Ecto neural progenitor cell (in vitro differentiated cells): ENCODE results near the gene SLC12A9.
A peak's percentile ranks its signal among the peaks of the same experiment; 100 is the strongest.
"Not testable (repeated sequence)": the region's sequence is repeated elsewhere in the genome, so short reads cannot be mapped to it uniquely, and the experiment has no call there.

Experiments used
- DNase-seq: peaks from one replicate; pipeline ENCODE4 v3.0.0-alpha.2; 2018; ENCODE audit warnings: low spot score

The SLC12A9 gene

DNA sequence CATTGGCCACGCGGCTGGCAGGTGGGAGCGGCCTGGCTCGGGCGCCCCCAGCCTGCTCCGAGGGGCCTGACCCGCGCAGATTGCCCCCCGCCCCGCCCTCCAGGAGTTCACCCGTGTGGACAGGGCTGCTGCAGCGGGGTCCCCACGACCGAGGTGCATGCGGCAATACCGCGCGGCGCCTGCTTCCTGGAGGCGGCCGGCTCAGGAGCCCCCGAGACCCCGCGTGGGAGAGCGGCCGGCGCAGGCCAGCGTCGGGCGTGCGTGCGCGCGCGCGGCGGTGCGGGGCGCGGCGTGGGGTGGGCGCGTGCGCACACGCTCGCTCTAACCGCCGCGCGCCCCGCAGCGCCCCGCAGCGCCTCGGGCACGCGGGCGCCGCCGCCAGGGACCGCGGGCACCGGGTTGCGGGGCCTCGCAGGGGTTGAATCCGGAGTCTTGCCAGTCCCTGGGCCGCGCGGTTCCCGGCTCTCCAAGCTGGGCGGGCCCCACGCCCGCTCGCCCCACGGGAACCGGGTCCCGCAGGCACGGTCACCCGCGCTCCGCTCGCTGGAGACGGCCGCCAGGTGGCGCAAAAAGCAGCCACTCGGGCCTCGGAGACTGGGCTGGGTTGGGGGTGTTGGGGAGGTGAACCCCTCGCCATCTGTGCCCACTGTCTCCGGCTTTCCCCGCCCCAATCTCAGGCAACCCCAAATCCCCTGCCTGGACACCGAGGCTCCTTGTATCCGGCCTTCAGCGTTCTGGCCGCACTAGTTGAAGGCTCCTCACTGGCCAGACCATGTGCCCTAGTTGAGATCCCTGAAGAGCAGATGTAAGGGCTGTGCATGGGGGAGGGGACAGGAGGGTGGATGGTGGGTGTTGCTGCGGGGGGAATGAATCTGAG, 44.5 kb downstream of the SLC12A9 start:
- DNase-seq = peak; percentile 75

DNA sequence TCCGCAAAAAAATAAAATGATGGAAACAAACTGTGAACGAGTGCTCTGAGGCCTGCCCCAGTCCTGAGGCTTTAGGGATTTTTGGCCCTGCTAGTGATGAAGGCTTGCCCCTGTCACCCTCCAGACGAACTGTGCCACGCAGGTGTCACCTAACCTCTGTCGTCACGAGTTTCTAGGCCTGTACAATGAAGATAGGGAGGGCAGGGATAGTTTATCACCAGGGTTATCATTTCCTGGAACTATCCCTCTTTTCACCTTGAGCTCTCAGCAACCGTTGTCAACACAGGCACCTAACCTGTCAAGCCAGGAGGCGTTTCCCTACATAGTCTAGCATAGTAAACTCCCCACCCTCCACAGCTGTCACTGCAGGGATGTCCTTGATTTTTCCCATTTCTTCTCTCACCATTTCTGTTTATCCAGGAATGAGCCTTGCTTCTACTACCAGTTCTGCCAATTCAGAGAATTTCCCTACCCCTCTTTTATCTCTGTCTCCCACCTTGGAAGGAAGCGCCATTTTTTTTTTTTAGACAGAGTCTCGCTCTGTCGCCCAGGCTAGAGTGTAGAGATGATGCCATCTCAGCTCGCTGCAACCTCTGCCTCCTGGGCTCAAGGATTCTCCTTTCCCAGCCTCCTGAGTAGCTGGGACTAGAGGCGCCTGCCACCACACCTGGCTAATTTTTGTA, 45.4 kb downstream of the SLC12A9 start:
- no peak for DNase-seq

DNA sequence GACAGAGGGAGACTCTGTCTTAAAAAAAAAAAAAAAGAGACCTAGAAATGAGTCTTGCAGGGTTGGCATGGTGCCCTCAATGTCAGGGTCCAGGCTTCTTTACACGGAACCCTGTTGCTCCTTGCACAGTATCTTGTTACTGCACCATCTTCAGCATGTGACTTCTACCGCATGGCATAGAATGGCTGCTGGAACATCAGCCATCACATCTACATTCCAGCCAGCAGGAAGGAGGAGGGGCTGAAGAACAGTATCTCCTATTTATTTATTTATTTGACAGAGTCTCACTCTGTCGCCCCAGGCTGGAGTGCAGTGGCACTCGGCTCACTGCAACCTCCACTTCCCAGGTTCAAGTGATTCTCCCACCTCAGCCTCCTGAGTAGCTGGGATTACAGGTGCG, 46.9 kb downstream of the SLC12A9 start:
- DNase-seq = no peak

DNA sequence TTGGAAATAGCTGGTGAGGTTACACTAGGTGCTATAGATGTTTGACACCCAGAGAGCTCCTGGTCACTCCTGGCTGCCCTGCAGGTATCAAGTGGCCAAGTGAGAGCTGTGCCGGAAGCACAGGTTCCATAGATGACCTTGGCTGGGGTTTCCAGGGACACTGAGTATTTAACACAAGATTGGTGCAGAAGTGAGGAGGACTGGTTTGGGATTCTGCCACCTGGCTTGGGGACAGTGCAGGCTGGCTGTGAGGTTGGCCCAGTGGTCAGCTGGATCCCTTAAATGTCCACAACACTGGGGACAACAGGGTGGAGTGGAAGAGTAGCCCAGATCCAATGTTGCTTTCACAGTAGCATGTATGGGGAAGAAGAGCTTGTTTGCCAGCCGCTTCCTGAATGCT, 48.5 kb downstream of the SLC12A9 start:
- DNase-seq = no peak

DNA sequence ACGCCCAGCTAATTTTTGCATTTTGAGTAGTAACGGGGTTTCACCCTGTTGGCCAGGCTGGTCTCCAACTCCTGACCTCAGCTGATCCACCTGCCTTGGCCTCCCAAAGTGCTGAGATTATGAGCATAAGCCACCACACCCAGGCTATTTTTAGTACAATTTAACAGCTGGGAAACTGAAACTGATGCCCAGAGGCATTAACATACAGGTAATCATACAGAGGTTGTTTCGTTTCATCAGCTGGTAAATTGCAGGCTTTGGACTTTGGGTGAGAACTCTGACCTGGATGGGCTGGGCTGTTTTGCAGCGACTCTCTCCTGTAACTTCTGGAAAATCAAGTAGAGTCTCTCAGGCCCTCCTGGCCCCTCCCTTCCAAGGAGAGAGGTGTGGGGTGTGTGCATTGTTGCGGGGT, 49.4 kb downstream of the SLC12A9 start:
- DNase-seq = no peak

DNA sequence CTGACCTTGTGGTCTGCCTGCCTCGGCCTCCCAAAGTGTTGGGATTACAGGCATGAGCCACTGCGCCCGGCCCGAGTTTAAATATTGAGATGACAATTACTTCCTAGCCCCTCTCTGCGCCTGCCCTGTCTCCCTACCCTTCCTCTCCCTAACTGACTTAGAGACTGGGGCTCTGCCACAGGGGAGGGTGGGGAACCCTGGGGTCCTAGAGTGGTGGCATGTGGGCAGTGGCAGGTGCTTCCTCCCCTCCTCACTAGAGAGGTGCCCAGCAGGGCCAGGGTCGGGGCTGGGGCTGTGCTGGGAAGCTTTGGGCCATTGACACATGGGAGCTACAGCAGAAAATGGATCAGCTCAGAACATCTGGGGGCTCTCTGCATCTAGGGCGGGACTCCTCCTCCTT, 50.1 kb downstream of the SLC12A9 start:
- no peak for DNase-seq

DNA sequence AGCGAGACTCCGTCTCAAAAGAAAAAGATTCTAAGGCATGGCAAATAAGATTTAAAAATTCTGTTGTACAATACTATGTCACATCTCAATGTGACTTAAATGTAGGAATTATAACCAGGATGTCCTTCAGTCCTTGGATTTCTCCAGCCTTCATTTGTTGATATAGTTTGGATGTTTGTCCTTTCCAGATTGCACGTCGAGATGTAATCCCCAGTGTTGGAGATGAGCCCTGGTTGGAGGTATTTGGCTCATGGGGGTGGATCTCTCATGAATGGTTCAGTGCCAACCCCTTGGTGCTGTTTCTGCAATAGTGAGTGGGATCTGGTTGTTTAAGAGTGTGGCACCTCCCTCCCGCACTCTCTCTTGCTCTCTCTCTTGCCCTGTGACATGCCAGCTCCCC, 56.0 kb downstream of the SLC12A9 start:
- DNase-seq = no peak

DNA sequence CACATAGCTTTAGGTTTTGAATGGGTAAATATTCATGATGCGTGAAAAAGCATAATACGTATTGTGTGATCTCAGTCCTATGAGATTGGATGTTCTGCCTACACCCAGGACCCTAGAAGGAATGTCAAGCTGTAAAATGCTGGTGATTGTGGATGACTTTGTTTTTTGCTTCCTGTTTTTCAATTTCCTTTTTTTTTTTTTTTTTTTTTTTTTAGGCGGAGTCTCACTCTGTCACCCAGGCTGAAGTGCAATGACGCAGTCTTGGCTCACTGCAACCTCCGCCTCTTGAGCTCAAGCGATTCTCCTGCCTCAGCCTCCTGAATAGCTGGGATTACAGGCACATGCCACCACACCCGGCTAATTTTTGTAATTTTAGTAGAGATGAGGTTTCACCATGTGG, 57.9 kb downstream of the SLC12A9 start:
- not testable (repeated sequence) for DNase-seq

DNA sequence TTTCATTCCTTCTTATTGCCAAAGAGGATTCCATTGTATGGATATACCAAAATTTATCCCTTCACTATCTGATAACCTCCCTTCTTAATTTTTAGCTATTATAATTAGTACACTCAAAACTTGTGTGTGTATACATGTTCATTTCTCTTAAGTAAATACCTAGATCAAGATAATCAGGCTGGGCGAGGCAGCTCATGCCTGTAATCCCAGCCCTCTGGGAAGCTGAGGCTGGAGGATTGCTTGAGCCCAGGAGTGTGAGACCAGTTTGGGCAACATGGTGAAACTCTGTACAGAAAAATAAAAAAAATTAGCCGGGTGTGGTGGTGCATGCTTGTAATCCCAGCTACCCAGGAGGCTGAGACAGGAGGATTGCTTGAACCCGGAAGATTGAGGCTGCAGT, 59.0 kb downstream of the SLC12A9 start:
- DNase-seq = no peak

DNA sequence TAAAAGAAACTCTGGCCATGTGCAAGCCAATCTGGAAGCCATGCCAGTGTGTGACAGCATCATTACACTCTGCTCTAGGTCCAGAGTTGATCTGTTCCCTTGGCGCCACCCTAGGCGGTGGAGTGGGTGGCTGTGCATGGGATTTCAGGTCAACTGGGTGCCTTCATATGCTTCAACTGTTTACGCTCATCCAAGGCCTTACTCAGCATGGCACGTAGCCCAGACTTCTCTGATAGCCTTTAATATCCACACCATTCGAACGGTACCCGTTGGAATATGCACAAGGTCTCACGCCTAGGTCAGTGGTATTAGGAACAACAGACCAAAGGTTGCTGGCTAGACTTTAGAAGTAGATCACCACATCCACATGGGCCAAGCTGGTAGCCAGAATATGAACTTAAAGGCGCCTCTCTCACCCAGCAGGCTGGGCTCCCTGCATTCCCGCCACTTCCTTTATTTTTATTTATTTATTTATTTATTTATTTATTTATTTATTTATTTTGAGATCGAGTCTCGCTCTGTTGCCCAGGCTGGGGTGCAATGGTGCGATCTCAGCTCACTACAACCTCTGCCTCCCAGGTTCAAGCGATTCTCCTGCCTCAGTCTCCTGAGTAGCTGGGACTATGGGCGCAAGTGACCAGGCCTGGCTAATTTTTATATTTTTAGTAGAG, 61.8 kb downstream of the SLC12A9 start:
- no peak for DNase-seq

DNA sequence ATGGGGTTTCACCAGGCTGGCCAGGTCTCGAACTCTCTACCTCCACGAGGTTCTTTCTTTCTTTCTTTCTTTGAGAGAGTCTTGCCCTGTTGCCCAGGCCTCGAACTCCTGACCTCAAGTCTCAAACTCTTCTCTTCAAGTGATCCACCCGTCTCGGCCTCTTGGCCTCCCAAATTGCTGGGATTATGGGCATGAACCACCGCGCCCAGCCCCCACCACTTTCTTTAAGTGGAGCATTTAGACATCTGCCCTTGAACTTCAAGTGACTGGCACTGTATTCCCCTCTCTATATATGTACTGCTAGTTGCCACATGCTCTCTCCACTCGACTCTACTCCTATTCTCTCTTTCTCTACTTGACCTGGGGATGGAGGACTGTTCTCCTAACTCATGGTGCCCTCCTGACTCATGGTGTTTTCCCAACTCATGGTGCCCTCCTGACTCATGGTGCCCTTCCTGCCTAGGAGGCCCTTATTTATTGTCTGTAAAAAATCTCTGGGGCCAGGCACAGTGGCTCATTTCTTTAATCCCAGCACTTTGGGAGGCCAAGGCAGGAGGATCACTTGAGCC, 62.5 kb downstream of the SLC12A9 start:
- DNase-seq = no peak
